ENCODE data around the gene ETFRF1.

Gene ETFRF1

DNA sequence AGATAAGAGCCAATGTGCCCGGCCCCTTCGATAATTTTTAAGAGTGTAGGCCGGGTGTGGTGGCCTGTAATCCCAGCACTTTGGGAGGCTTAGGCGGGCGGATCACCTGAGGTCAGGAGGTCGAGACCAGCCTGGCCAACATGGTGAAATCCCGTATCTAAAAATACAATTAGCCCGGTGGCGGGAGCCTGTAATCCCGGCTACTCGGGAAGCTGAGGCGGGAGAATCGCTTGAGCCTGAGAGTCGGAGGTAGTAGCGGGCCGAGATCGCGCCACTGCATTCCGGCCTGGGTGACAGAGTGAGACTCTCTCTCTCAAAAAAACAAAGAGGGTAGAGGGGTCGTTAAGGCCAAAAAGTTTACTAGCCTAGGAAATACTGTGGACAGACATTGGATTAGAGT, 53.1 kb downstream of the ETFRF1 start:
- H3K27ac Mint-ChIP-seq: no peak overlapping the region
- H3K36me3 Mint-ChIP-seq (ENCODE audit: low read depth): peaks cover 32% of the 10 kb centered on the region
- H3K9me3 Mint-ChIP-seq: no peaks in the 10 kb centered on the region
- no peak overlapping the region for H3K4me3 Mint-ChIP-seq
- H3K4me1 Mint-ChIP-seq (ENCODE audit: low read depth): peaks cover 64% of the 10 kb centered on the region
- H3K27me3 Mint-ChIP-seq: peaks cover 5% of the 10 kb centered on the region

DNA sequence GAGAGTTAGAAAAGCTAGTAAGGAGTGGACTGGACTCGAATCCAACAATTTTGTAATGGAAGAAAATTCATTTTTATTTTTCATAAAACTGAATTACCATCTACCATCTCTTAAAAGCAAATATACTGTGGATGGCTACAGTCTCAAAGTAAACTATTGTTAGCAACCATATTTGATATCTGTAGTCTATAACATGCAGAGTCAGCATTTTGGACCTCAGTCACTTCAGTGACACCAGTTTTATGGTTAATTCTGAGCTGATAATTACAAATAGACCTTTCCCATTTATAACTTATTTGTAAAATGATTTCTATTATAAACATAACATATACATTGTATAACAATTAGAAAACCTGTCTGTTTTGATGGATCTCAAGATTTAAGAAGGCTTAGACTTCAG, 53.7 kb downstream of the ETFRF1 start:
- peaks cover 28% of the 10 kb centered on the region for H3K36me3 Mint-ChIP-seq (ENCODE audit: low read depth)
- H3K9me3 Mint-ChIP-seq: no peaks in the 10 kb centered on the region
- H3K27me3 Mint-ChIP-seq: peaks cover 5% of the 10 kb centered on the region
- no peak overlapping the region for H3K4me3 Mint-ChIP-seq
- H3K4me1 Mint-ChIP-seq (ENCODE audit: low read depth): peaks cover 63% of the 10 kb centered on the region
- no peak overlapping the region for H3K27ac Mint-ChIP-seq

- Mint-ChIP-seq H3K27ac (peak overlapping the region; percentile 91), H3K4me1 (ENCODE audit: low read depth) (peaks cover 56% of the 10 kb centered on the region), H3K36me3 (ENCODE audit: low read depth) (peaks cover 16% of the 10 kb centered on the region)
Observed at GRCh38 chr12:25249931-25250738, 55.1 kb downstream of the ETFRF1 start.

DNA sequence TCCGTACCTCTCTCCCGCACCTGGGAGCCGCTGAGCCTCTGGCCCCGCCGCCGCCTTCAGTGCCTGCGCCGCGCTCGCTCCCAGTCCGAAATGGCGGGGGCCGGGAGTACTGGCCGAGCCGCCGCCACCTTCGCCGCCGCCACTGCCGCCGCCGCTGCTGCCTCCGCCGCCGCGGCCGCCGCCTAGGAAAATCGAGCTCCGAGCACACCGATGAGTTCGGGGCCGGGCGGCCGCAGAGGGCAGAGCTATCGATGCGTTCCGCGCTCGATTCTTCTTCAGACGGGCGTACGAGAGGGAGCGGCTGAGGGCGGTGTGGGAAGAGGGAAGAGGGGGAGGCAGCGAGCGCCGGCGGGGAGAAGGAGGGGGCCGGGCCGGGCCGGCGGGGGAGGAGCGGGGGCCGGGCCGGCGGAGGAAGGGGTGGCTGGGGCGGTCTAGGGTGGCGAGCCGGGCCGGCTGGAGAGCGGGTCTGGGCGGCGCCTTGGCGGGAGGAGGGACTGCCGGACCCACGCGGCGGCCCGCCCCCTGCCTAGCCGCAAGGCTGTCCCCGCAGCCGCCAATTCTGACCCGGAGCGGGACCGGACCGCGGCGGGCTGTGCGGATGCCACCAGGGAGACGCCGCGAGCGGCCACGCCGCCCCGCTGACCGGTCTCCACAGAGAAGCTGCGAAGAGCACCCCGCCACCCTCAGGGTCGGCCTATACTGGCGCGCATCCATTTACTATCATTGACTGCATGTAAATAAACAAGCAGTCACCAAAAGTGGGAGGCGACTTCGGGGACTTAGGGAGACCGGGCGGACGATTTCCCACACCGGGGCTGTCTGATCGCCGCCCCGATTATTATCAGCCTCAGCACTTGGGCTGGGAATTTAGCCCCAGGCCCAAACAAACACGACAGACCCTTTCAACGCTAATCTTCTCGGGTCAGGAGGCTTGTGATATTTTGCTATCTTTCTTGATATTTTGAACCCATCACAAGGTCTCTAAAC, 56.0 kb downstream of the ETFRF1 start, which contains the start of gene KRAS:
Gene KRAS, minus strand, starts transcription at position 186 of the 987 bp plus-strand sequence.
- Mint-ChIP-seq H3K27ac (peak within 1 kb of the TSS; percentile 91), H3K4me3 (peak within 1 kb of the TSS; percentile 89), H3K4me1 (ENCODE audit: low read depth) (peaks cover 47% of the 10 kb centered on the region), H3K27me3 (peaks cover 5% of the 10 kb centered on the region), H3K36me3 (ENCODE audit: low read depth) (peaks cover 7% of the 10 kb centered on the region), H3K9me3 (no peaks in the 10 kb centered on the region)

More at GRCh38 chr12:25249931-25250738, 55.1 kb downstream of the ETFRF1 start:
- Mint-ChIP-seq H3K4me3 (peak overlapping the region; percentile 89), H3K27me3 (peaks cover 5% of the 10 kb centered on the region), H3K9me3 (no peaks in the 10 kb centered on the region)

- H3K4me3 Mint-ChIP-seq: peak overlapping the region; percentile 60
- H3K9me3 Mint-ChIP-seq: no peaks in the 10 kb centered on the region
- H3K27ac Mint-ChIP-seq: peak overlapping the region; percentile 69
- H3K27me3 Mint-ChIP-seq: peaks cover 5% of the 10 kb centered on the region
- peaks cover 5% of the 10 kb centered on the region for H3K36me3 Mint-ChIP-seq (ENCODE audit: low read depth)
- peaks cover 47% of the 10 kb centered on the region for H3K4me1 Mint-ChIP-seq (ENCODE audit: low read depth)
Observed at GRCh38 chr12:25251769-25252168, 56.7 kb downstream of the ETFRF1 start.

GRCh38 chr12:25252946-25253345, 57.9 kb downstream of the ETFRF1 start:
- no peaks in the 10 kb centered on the region for H3K9me3 Mint-ChIP-seq
- no peak overlapping the region for H3K4me3 Mint-ChIP-seq
- H3K27me3 Mint-ChIP-seq: peaks cover 5% of the 10 kb centered on the region
- H3K36me3 Mint-ChIP-seq (ENCODE audit: low read depth): no peaks in the 10 kb centered on the region
- peaks cover 39% of the 10 kb centered on the region for H3K4me1 Mint-ChIP-seq (ENCODE audit: low read depth)
- no peak overlapping the region for H3K27ac Mint-ChIP-seq

DNA sequence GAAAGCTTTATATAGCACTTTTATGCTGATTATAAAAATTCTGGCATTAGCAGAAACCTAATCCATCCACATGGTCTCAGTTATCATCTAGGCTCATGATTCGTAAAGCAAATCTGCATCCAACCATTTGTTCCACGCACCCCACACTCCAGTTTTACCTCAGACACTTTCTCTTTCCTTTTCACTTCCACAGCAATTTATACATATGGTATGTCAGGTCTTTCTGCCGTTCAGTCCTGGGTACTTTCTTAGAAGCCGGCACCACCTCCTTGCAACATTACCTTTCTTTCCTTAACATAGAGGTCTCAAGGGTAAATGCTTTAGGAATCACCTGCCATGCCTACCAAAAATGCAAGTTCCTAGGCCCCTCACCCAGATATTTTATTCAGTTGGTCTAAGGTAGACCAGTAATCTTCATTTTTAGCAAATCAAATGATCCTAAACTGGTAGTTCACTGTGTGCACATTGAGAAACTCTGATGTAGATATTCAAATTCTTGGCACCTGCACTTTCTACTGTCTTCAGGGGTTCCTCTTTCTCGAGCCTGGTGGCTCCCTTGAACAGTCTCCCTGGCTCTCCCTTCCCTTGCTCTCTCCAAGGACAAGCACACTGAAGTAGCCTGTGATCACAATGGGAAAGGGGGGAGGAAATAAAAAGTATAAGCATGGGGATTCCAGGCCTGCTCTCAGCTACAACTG, 58.5 kb downstream of the ETFRF1 start:
- no peak overlapping the region for H3K27ac Mint-ChIP-seq
- H3K9me3 Mint-ChIP-seq: no peaks in the 10 kb centered on the region
- no peak overlapping the region for H3K4me3 Mint-ChIP-seq
- peaks cover 36% of the 10 kb centered on the region for H3K4me1 Mint-ChIP-seq (ENCODE audit: low read depth)
- no peaks in the 10 kb centered on the region for H3K36me3 Mint-ChIP-seq (ENCODE audit: low read depth)
- H3K27me3 Mint-ChIP-seq: peaks cover 5% of the 10 kb centered on the region

- H3K36me3 Mint-ChIP-seq (ENCODE audit: low read depth): no peaks in the 10 kb centered on the region
- no peaks in the 10 kb centered on the region for H3K9me3 Mint-ChIP-seq
- H3K27ac Mint-ChIP-seq: no peak overlapping the region
- peaks cover 5% of the 10 kb centered on the region for H3K27me3 Mint-ChIP-seq
- H3K4me1 Mint-ChIP-seq (ENCODE audit: low read depth): peaks cover 30% of the 10 kb centered on the region
- H3K4me3 Mint-ChIP-seq: no peak overlapping the region
Observed at GRCh38 chr12:25254271-25254880, 59.3 kb downstream of the ETFRF1 start.
